Liver (tissue), 9 donors: ENCODE results near the gene IL1R2. TPM values are rescaled to one million over a fixed set of nuclear protein-coding genes. Genes with fewer than 3 reads are reported as not detected.
A peak's percentile ranks its signal among the peaks of the same experiment; 100 is the strongest.

Experiments used
- DNase-seq: peaks from one replicate; pipeline ENCODE4 v3.0.0-alpha.2; 2017; ENCODE audit warnings: low spot score
- H3K27ac ChIP-seq, 2 donors: one replicate each; pipeline ENCODE4 v1.7.0; 2013; ENCODE audit warnings: inconsistent platforms in 2 of 2, low read length in 2 of 2, control low read depth in 1 of 2, low read depth in 1 of 2, mild to moderate bottlenecking in 1 of 2
- H3K27me3 ChIP-seq, 4 donors: one replicate each; pipeline versions ENCODE4 v1.6.1 to v1.7.0; 2013; ENCODE audit warnings: low read length in 3 of 4, inconsistent platforms in 1 of 4, mild to moderate bottlenecking in 1 of 4, moderate library complexity in 1 of 4; ENCODE audit not compliant: control insufficient read depth in 4 of 4, insufficient read depth in 4 of 4
- H3K36me3 ChIP-seq, 4 donors: one replicate each; pipeline versions ENCODE4 v1.6.1 to v1.7.0; 2013; ENCODE audit warnings: low read length in 3 of 4, mild to moderate bottlenecking in 3 of 4, low read depth in 1 of 4, moderate library complexity in 1 of 4; ENCODE audit not compliant: control insufficient read depth in 4 of 4, insufficient read depth in 3 of 4
- H3K4me1 ChIP-seq, 4 donors: one replicate each; pipeline versions ENCODE4 v1.6.1 to v1.7.0; 2013; ENCODE audit warnings: low read length in 3 of 4, mild to moderate bottlenecking in 3 of 4, moderate library complexity in 1 of 4; ENCODE audit not compliant: control insufficient read depth in 4 of 4, insufficient read depth in 4 of 4
- H3K4me3 ChIP-seq, 3 donors: one replicate each; pipeline versions ENCODE4 v1.6.1 to v1.7.0; 2013; ENCODE audit warnings: low read length in 3 of 3, control low read depth in 1 of 3, low read depth in 1 of 3, mild to moderate bottlenecking in 1 of 3
- H3K9ac ChIP-seq, 2 donors: one replicate each; pipeline ENCODE4 v1.7.0; 2013; ENCODE audit warnings: low read length in 2 of 2, mild to moderate bottlenecking in 2 of 2, moderate library complexity in 2 of 2, control low read depth in 1 of 2, low read depth in 1 of 2
- H3K9me3 ChIP-seq, 4 donors: one replicate each; pipeline versions ENCODE4 v1.6.1 to v1.7.0; 2013; ENCODE audit warnings: low read length in 3 of 4; ENCODE audit not compliant: control insufficient read depth in 4 of 4
- ATF3 ChIP-seq: IDR thresholded peaks from 2 replicates; pipeline ENCODE4 v1.6.1; 2016; ENCODE audit warnings: antibody characterized with exemption
- CTCF ChIP-seq: fragments of 150-350 bp; IDR thresholded peaks from 2 replicates; pipeline ENCODE4 v1.5.1; 2017; ENCODE audit warnings: improper control_type of control experiment, low read depth, low read length; ENCODE audit not compliant: missing input control
- EGR1 ChIP-seq, 2 donors: IDR thresholded peaks; 2 replicates each; pipeline ENCODE4 v1.6.1; 2016 to 2018; ENCODE audit warnings: antibody characterized with exemption in 2 of 2, low read depth in 2 of 2
- FOXA1 ChIP-seq: IDR thresholded peaks from 2 replicates; pipeline ENCODE4 v1.6.1; 2016; ENCODE audit warnings: antibody characterized with exemption
- FOXA2 ChIP-seq: IDR thresholded peaks from 2 replicates; pipeline ENCODE4 v1.6.1; 2016; ENCODE audit warnings: antibody characterized with exemption
- GABPA ChIP-seq, 2 donors: IDR thresholded peaks in 1 of 2; conservative IDR thresholded peaks in 1 of 2; 2 replicates each; pipeline ENCODE4 v1.6.1; 2016; ENCODE audit warnings: antibody characterized with exemption in 2 of 2, mild to moderate bottlenecking in 1 of 2, moderate library complexity in 1 of 2
- HNF4A ChIP-seq, 2 donors: conservative IDR thresholded peaks; 2 replicates each; pipeline ENCODE4 v1.6.1; 2016; ENCODE audit warnings: antibody characterized with exemption in 2 of 2, mild to moderate bottlenecking in 2 of 2
- HNF4G ChIP-seq: IDR thresholded peaks from 2 replicates; pipeline ENCODE4 v1.6.1; 2016; ENCODE audit warnings: antibody characterized with exemption
- JUND ChIP-seq, 2 donors: IDR thresholded peaks; 2 replicates each; pipeline ENCODE4 v1.6.1; 2016; ENCODE audit warnings: antibody characterized with exemption in 2 of 2
- NR2F2 ChIP-seq: IDR thresholded peaks from 2 replicates; pipeline ENCODE4 v1.6.1; 2016; ENCODE audit warnings: antibody characterized with exemption
- RAD21 ChIP-seq, 2 donors: IDR thresholded peaks; 2 replicates each; pipeline ENCODE4 v1.6.1; 2016; ENCODE audit warnings: antibody characterized with exemption in 2 of 2, mild to moderate bottlenecking in 2 of 2
- REST ChIP-seq: IDR thresholded peaks from 2 replicates; pipeline ENCODE4 v1.6.1; 2016; ENCODE audit warnings: antibody characterized with exemption, mild to moderate bottlenecking
- RXRA ChIP-seq, 2 donors: IDR thresholded peaks; 2 replicates each; pipeline ENCODE4 v1.6.1; 2017 to 2018; ENCODE audit warnings: antibody characterized with exemption in 2 of 2, mild to moderate bottlenecking in 1 of 2
- SP1 ChIP-seq: IDR thresholded peaks from 2 replicates; pipeline ENCODE4 v1.6.1; 2018; ENCODE audit warnings: antibody characterized with exemption, mild to moderate bottlenecking
- TAF1 ChIP-seq: conservative IDR thresholded peaks from 2 replicates; pipeline ENCODE4 v1.6.1; 2016; ENCODE audit warnings: antibody characterized with exemption, mild to moderate bottlenecking
- YY1 ChIP-seq: IDR thresholded peaks from 2 replicates; pipeline ENCODE4 v1.6.1; 2016; ENCODE audit warnings: antibody characterized with exemption, mild to moderate bottlenecking
- WGBS: extraction: QIAGEN DNeasy Blood & Tissue Kit; methylation state at CpG from one replicate; pipeline ENCODE4 v1.1.7; 2013; 5-methylcytosine and 5-hydroxymethylcytosine counted together
- polyA plus RNA-seq, 2 donors: library from polyadenylated mRNA; stranded (reverse) in 1 of 2; unstranded in 1 of 2; fragments of 200-250 nt in 1 of 2; fragments of >200 nt in 1 of 2; fragmentation: Nextera tagmentation in 1 of 2; extraction: Ambion mirVana in 1 of 2; gene quantifications; one replicate each; pipeline versions ENCODE4 v1.2.1 to v1.2.3, GENCODE V29; 2013 to 2015
- total RNA-seq, 2 donors: library from RNA; depleted of rRNA; stranded (reverse); fragments of >200 nt; gene quantifications; one replicate each; pipeline ENCODE4 v1.2.3, GENCODE V29; 2014
- TF ChIP-seq, protein P1 (sequence below): IDR thresholded peaks from 2 replicates; pipeline ENCODE4 v1.6.1; 2016; ENCODE audit warnings: antibody characterized with exemption
- TF ChIP-seq, protein P2 (sequence below): IDR thresholded peaks from 2 replicates; pipeline ENCODE4 v1.6.1; 2016; ENCODE audit warnings: antibody characterized with exemption
- donor health status: healthy.
- donor health status: healthy.
- donor health status: healthy.
- donor health status: healthy.
- donor health status: healthy.

Gene IL1R2
- total and polyA plus RNA-seq, 4 donors, result 3.7 to 28.2 (median 7.3) TPM

- H3K36me3 ChIP-seq, result no peaks in the 10 kb centered on the region
- DNase-seq, result no peak
- peak; percentile 51 for TF ChIP-seq YY1
- no peak for TF ChIP-seq HNF4G
- no peak for TF ChIP-seq CTCF
- peak in 1 of 2 donors; percentile 56 for TF ChIP-seq EGR1 (IDR thresholded peaks at IDR 0.05; ENCODE audit: low read depth in 2 of 2)
- TF ChIP-seq SP1, result peak; percentile 87
- TF ChIP-seq FOXA1, result peak; percentile 39
- TF ChIP-seq REST, result peak; percentile 64
- TF ChIP-seq ATF3, result no peak
- TF ChIP-seq, protein P1, sequence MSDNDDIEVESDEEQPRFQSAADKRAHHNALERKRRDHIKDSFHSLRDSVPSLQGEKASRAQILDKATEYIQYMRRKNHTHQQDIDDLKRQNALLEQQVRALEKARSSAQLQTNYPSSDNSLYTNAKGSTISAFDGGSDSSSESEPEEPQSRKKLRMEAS, result peak; percentile 81
- TF ChIP-seq RXRA (IDR thresholded peaks at IDR 0.05), result peak; percentile 78 to 91
- peak in 1 of 2 donors; percentile 37 for TF ChIP-seq GABPA (IDR thresholded peaks at IDR 0.05 in 1 of 2, conservative IDR thresholded peaks at IDR 0.05 in 1 of 2)
- TF ChIP-seq, protein P2, sequence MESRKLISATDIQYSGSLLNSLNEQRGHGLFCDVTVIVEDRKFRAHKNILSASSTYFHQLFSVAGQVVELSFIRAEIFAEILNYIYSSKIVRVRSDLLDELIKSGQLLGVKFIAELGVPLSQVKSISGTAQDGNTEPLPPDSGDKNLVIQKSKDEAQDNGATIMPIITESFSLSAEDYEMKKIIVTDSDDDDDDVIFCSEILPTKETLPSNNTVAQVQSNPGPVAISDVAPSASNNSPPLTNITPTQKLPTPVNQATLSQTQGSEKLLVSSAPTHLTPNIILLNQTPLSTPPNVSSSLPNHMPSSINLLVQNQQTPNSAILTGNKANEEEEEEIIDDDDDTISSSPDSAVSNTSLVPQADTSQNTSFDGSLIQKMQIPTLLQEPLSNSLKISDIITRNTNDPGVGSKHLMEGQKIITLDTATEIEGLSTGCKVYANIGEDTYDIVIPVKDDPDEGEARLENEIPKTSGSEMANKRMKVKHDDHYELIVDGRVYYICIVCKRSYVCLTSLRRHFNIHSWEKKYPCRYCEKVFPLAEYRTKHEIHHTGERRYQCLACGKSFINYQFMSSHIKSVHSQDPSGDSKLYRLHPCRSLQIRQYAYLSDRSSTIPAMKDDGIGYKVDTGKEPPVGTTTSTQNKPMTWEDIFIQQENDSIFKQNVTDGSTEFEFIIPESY, result peak; percentile 73
- TF ChIP-seq NR2F2, result peak; percentile 46
- peak; percentile 41 to 55 for TF ChIP-seq RAD21 (IDR thresholded peaks at IDR 0.05)
- peak; percentile 70 for TF ChIP-seq FOXA2
- no peak for TF ChIP-seq TAF1
- TF ChIP-seq JUND (IDR thresholded peaks at IDR 0.05), result peak; percentile 18 to 63
- TF ChIP-seq HNF4A (conservative IDR thresholded peaks at IDR 0.05), result peak; percentile 74 to 89
- no peaks in the 10 kb centered on the region for H3K27me3 ChIP-seq
- WGBS, result 42% methylated on average over 14 of the region's 14 CpGs
- H3K9ac ChIP-seq, result peak overlapping the region; percentile 35 to 78
- peak overlapping the region; percentile 82 to 92 for H3K27ac ChIP-seq
- no peaks in the 10 kb centered on the region for H3K9me3 ChIP-seq
- H3K4me1 ChIP-seq, result peaks cover 19 to 47% (median 38%) of the 10 kb centered on the region in 4 donors
- H3K4me3 ChIP-seq, result no peak overlapping the region
These were observed 65.9 kb downstream of the IL1R2 start for GRCh38 chr2:102057502-102058292.
